Calu3 (cell line): ENCODE results near the gene COTL1. TPM values are rescaled to one million over a fixed set of nuclear protein-coding genes. Genes with fewer than 3 reads are reported as not detected.

Experiments used
- BruUV-seq: library from RNA; stranded (reverse); fragments of 400-500 nt; replicated peaks from 2 replicates; lab custom pipeline; 2021; lab: Mats Ljungman, UMichigan
- CTCF ChIA-PET: fragments of 300-600 bp; sonication (Branson Sonifier 250); formaldehyde crosslinking; loops from one replicate; lab custom pipeline; 2022; ENCODE audit warnings: antibody characterized with exemption; lab: Charles Lee
- DNase-seq: peaks from one replicate; pipeline ENCODE4 v3.0.0; 2022
- H3K27ac Mint-ChIP-seq: one replicate; pipeline ENCODE4 v1.8.0; 2022; ENCODE audit warnings: mixed read lengths; ENCODE audit not compliant: unreplicated experiment
- H3K27me3 Mint-ChIP-seq: one replicate; pipeline ENCODE4 v1.8.0; 2022; ENCODE audit warnings: mixed read lengths; ENCODE audit not compliant: unreplicated experiment
- H3K36me3 Mint-ChIP-seq: one replicate; pipeline ENCODE4 v1.8.0; 2022; ENCODE audit warnings: mild to moderate bottlenecking, moderate library complexity, mixed read lengths; ENCODE audit not compliant: insufficient read depth, unreplicated experiment
- H3K4me1 Mint-ChIP-seq: one replicate; pipeline ENCODE4 v1.8.0; 2022; ENCODE audit warnings: mild to moderate bottlenecking, low read depth, mixed read lengths; ENCODE audit not compliant: unreplicated experiment
- H3K4me3 Mint-ChIP-seq: one replicate; pipeline ENCODE4 v1.8.0; 2022; ENCODE audit warnings: mild to moderate bottlenecking, low read depth, moderate library complexity, mixed read lengths; ENCODE audit not compliant: unreplicated experiment
- H3K9me3 Mint-ChIP-seq: one replicate; pipeline ENCODE4 v1.8.0; 2022; ENCODE audit warnings: low read depth, mixed read lengths; ENCODE audit not compliant: unreplicated experiment
- intact Hi-C: fragments of 100-400 bp; cut with micrococcal nuclease; formaldehyde crosslinking; loops from one replicate; pipeline ENCODE4 v1.10.0; 2022; ENCODE audit not compliant: unreplicated experiment
- total RNA-seq: library from RNA; stranded (reverse); gene quantifications from 2 replicates; pipeline ENCODE4 v1.2.3, GENCODE V29; 2022
- TF ChIP-seq, protein P1 (sequence below): fragments of 200-600 bp; IDR thresholded peaks from one replicate; pipeline ENCODE4 v1.8.0; 2022; ENCODE audit warnings: antibody characterized with exemption; ENCODE audit not compliant: unreplicated experiment

COTL1 gene
- total RNA-seq, 1 experiment from 2014 or later, result 343 TPM

DNA sequence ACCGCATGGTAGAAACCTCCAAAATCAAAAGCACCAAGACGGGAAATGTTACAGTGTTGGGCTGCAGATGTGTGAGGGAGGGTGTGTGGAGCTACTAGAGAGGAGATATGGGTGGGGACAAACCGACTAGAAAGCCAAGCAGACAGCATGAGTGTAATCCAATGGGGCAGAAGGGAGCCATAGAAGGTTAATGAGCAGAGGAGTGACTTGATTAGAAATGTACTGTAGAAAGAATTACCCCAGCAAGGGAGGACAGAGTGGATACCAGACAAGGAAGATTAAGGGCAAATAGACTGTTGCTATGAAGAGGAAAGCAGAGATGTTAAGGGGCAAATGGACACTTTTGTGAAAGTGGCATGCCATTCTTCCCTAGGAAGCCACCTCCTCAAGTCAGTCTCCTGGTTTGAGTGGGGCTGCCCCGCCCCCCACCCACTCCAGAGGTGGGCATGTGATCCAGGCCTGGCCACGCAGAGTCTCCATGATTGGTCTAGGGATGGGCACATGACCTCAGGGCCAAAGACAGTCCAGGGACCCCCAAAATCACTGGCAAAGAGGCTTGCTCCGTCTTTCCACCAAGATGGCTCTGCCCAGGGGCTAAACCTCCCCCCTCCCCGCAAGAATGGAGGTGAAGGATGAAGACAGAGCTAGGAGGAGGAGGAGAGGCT lies 4.3 kb downstream of the COTL1 start:
- BruUV-seq, result no TSS peak
- H3K4me3 Mint-ChIP-seq, result peak overlapping the region; percentile 98
- no peak for DNase-seq
- CTCF ChIA-PET, result interaction anchor here (1.6 kb wide), 1 partner anchor 15 kb away, joined by 3 read pairs; no protein-coding TSS in a partner anchor
- peaks cover 63% of the 10 kb centered on the region for H3K36me3 Mint-ChIP-seq
- H3K27me3 Mint-ChIP-seq, result no peaks in the 10 kb centered on the region
- peak overlapping the region; percentile 11 for H3K27ac Mint-ChIP-seq
- H3K9me3 Mint-ChIP-seq, result no peaks in the 10 kb centered on the region
- peaks cover 47% of the 10 kb centered on the region for H3K4me1 Mint-ChIP-seq
- TF ChIP-seq, protein P1, sequence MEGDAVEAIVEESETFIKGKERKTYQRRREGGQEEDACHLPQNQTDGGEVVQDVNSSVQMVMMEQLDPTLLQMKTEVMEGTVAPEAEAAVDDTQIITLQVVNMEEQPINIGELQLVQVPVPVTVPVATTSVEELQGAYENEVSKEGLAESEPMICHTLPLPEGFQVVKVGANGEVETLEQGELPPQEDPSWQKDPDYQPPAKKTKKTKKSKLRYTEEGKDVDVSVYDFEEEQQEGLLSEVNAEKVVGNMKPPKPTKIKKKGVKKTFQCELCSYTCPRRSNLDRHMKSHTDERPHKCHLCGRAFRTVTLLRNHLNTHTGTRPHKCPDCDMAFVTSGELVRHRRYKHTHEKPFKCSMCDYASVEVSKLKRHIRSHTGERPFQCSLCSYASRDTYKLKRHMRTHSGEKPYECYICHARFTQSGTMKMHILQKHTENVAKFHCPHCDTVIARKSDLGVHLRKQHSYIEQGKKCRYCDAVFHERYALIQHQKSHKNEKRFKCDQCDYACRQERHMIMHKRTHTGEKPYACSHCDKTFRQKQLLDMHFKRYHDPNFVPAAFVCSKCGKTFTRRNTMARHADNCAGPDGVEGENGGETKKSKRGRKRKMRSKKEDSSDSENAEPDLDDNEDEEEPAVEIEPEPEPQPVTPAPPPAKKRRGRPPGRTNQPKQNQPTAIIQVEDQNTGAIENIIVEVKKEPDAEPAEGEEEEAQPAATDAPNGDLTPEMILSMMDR, result no peak
- intact Hi-C loops, result no loop called here

- H3K27me3 Mint-ChIP-seq, result no peaks in the 10 kb centered on the region
- H3K9me3 Mint-ChIP-seq, result no peaks in the 10 kb centered on the region
- TF ChIP-seq, protein P1, result no peak
- H3K4me1 Mint-ChIP-seq, result peaks cover 55% of the 10 kb centered on the region
- no peak for DNase-seq
- no peak overlapping the region for H3K27ac Mint-ChIP-seq
- CTCF ChIA-PET, result interaction anchor here (1.6 kb wide), 1 partner anchor 14 kb away, joined by 3 read pairs; no protein-coding TSS in a partner anchor
- intact Hi-C loops, result no loop called here
- H3K4me3 Mint-ChIP-seq, result no peak overlapping the region
- no TSS peak for BruUV-seq
- H3K36me3 Mint-ChIP-seq, result peaks cover 54% of the 10 kb centered on the region
These were observed 5.2 kb downstream of the COTL1 start for GRCh38 chr16:84612686-84613085.

DNA sequence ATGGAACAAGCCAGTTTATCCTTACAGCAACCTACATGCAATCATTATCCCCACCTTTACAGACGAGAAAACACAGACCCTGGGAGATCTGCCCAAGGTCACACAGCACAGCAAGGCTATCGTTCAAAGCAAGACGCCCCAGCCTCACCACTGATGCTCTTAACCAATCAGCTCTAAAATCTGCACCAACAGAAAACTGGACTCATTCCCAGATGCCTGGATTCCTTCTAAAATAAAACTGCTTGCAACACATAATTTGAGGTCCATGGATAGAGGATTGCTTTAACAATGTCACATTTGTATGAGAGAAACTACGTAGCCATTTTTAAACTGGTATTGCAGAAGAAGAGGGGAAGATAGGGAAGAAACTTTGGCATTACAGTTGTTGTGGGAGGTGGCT lies 6.8 kb downstream of the COTL1 start:
- H3K9me3 Mint-ChIP-seq, result peaks cover 3% of the 10 kb centered on the region
- H3K4me1 Mint-ChIP-seq, result peaks cover 64% of the 10 kb centered on the region
- CTCF ChIA-PET, result no interaction called here
- H3K36me3 Mint-ChIP-seq, result peaks cover 43% of the 10 kb centered on the region
- no TSS peak for BruUV-seq
- no peak overlapping the region for H3K27ac Mint-ChIP-seq
- no peaks in the 10 kb centered on the region for H3K27me3 Mint-ChIP-seq
- intact Hi-C loops, result no loop called here
- H3K4me3 Mint-ChIP-seq, result no peak overlapping the region
- TF ChIP-seq, protein P1, result no peak
- no peak for DNase-seq

GRCh38 chr16:84610376-84610775 lies 7.5 kb downstream of the COTL1 start:
- TF ChIP-seq, protein P1, result no peak
- BruUV-seq, result no TSS peak
- H3K36me3 Mint-ChIP-seq, result peaks cover 36% of the 10 kb centered on the region
- CTCF ChIA-PET, result no interaction called here
- peaks cover 58% of the 10 kb centered on the region for H3K4me1 Mint-ChIP-seq
- H3K4me3 Mint-ChIP-seq, result no peak overlapping the region
- no peak overlapping the region for H3K27ac Mint-ChIP-seq
- intact Hi-C loops, result no loop called here
- DNase-seq, result no peak
- H3K27me3 Mint-ChIP-seq, result no peaks in the 10 kb centered on the region
- H3K9me3 Mint-ChIP-seq, result peaks cover 3% of the 10 kb centered on the region
